Superior temporal gyrus (tissue), 1 donor: ENCODE results near the gene KDSR.

Experiments
- DNase-seq: peaks from one replicate; pipeline ENCODE4 v3.0.0-alpha.2; 2016; ENCODE audit errors: extremely low spot score

KDSR gene

DNA sequence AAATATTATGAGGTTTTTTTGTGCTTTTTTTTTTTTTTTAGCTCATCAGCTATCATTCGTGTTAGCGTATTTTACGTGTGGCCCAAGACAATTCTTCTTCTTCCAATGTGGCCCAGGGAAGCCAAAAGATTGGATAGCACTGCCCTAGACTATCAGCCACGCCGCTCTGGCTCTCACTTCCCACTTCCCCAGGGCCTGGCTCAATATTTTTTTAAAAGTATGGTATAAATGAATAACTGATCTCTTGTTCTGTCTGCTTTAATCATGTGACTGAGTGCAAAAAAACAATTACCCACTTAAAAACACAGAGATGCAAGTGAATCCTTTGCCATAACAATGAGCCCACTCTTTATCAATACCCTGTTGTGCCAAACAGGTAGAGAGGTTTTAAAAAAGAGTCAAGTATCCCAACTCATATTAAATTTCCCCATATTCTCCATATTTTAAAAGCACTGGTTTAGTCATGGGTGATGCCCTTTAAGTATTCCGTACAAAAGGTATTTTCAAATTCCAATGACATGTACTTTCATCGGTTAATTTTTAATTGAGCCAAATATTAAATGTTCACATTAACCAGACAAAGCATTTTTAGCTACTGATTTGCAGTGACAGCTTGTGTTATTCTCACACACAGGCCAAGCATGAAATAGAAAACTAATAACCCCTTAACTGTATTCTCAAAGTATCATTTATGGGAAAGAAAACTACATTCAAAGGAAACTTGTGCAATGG is 60.0 kb downstream of the KDSR start:
- DNase-seq, result no peak

DNA sequence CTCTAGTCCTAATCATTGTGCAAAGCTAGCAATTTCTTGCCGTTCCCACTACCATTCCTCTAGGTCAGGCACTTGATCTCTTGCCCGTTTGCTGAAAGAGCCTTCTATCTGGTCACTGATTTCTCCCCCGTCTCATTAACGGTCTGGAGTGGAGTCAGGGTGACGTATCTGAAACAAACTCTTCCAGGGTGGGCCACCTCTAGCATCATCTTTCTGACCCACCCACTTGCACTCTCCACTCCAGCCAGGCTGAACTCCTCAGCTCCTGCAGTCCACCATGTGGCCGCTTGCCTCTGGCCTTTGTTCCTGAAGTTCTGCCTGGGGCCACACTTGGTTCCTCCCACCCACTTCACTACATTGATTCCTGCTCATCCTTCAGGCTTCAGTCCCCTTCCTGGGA is 60.8 kb downstream of the KDSR start:
- no peak for DNase-seq

DNA sequence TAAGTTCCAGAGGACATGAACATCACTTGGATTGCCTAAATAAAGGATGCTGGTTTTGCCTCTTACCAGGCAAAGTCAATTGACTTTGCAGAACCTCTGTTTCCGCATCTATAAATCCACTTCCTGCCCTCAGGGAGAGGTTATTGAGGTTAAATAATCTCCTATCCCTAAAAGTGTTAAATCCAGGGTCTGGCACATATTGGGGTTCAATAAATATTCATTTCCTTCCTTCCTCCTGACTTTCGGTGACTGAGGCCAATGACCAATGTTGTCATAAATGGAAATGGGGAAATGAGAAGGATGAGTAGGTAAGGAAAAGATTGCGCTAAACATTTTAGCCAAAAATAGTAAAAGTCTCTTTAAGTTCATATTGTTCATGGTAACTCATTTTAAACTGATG is 63.5 kb downstream of the KDSR start:
- no peak for DNase-seq

DNA sequence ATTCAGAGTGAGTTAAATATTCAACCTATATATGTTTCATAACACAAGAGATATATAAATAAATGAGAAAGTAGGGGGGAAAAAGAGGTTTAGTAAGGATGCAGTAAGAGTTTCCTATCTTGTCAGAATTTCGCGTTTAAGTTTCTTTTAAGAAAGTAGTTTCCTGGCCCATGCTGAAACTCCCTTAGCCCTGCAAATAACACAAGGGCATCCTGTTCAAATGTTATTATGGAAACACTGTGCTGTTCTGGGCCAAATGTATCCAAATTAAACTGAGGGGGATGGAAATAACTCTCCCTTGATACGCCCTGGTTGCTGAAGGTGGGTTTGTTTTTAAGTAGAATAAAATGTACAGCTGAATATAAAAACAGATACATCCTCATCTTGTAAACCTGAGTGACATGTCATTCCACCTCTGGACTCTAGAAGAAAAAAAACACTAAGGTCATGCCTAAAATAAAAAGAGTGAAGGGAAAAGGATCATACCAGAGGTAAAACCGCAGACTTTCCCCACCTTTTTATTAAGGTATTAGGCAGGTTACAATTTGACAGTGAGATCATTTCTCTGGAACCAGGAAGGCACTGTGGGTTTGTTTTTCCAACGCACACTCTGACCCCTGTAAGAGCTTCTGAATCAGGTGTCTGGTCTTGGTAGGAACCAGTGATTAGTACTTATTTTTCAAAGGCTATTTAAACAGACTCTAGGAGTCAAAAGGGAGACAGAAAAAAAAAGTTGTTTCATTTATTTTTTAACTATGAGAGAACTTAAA is 64.2 kb downstream of the KDSR start:
- DNase-seq, result no peak

DNA sequence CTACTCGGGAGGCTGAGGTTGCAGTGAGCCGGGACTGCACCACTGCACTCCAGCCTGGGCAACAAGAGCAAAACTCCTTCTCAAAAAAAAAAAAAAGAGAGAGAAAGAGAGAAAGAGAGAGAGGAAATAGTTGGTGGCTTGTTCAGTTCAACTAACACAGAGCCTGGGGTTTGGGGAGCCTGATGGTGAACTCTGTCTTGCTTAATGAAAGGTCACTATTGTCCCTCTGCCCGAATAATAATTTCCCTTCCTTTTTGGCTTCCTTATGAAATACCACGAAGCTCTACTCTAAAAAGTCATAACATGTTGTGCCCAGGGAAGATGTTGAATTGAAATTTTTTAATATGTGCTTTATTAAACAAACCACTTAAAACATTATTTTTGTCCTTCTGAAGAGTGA is 64.8 kb downstream of the KDSR start:
- no peak for DNase-seq

DNA sequence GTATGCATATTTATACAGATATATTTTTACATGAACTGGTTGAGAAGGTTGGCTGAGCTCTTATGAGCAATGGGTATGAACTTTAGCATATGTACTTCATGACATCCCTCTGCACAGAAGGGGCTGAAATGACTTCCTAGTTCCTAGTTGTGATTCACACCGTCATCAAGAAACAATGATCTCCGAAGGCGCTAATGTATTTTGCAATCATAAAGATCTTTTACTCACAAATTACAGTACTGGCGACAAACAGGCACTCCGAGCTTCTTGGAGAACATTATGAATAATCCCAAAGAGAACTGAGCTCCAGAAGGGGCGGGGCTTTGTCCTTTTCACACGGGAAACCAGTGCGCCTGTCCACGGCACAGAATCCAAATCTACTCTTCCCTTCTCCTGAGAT is 65.6 kb downstream of the KDSR start:
- DNase-seq, result no peak

DNA sequence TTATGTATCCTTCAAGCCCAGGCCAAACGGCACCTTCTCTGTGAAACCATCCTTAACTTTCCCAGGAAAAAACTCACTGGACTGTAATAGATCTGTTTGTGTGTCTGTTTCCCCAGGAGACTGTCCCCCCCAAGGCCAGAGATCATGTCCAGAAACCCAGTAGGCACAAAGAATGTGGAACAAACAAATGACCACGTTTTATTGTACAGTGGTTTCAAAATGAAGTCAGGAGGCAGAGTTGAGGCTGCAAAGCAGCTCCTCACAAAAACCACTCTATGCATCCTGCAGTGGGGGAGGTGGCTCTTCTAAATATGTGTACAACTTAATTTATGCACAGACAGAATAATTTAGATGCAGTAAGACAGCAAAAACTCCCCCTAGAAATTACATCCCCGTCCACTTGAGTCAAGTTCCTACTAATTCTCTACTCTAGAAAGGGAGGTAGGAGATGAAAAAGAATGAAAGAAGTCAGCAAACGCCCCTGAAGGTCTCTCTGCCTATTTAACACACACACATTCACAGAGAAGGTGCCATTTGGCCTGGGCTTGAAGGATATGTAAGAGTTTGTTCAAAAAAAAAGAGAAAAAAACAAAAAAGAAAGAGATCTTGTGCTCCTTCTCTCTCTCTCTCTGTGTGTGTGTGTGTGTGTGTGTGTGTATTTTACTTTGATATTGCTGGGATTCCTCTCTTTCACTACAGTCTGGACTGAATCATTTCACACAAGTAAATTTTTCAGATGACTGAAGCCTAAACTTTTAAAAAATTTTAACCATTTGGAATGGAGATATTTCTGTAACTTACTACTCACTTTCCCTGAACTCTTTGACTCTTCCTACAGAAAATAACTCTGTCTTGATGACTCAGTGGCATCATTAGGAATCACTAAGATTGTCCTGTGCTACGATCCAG is 66.9 kb downstream of the KDSR start:
- DNase-seq, result no peak

DNA sequence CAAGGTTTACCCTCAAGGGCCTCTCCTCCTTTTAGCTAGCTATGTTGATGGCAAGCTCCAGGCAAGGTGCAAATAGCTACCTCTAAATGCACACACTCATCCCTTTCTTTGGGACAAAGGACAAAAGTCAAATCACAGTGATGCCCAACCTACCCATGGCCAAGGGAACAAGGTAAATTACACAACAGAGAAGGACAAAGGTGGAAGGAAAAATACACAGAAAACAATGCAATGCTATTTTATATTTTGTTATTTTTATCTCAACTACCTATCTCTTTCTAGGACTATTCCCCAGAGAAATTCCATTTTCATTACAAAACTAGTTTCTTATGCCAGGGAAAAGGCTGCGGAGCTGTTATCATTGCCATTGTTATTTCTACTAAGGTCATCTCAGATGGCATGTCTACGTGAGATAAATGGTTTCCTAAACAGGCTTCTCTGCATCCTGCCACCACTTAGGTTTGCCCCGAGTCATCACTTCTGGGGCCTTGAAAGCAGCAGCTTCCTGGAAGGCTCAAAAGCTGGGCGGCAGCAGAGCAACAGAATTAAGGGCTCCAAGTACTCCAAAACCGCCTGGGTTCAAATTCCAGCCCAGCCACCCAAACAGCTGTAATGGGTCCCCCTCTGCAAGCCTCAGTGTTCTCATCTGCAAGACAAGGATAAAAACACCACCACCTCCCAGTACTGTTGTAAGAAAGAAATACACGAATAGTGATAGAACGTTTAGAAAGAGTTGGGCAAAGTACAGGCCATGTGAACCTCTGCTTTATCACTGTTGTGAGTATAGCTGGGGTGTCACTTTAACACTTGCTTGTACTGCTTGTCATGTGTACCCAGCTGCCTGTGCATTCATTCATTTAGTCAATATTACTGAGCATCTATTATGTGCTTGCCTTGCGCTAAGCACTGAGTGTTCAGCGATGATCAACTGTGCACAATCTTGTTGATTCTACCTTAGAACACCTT is 68.3 kb downstream of the KDSR start:
- no peak for DNase-seq

DNA sequence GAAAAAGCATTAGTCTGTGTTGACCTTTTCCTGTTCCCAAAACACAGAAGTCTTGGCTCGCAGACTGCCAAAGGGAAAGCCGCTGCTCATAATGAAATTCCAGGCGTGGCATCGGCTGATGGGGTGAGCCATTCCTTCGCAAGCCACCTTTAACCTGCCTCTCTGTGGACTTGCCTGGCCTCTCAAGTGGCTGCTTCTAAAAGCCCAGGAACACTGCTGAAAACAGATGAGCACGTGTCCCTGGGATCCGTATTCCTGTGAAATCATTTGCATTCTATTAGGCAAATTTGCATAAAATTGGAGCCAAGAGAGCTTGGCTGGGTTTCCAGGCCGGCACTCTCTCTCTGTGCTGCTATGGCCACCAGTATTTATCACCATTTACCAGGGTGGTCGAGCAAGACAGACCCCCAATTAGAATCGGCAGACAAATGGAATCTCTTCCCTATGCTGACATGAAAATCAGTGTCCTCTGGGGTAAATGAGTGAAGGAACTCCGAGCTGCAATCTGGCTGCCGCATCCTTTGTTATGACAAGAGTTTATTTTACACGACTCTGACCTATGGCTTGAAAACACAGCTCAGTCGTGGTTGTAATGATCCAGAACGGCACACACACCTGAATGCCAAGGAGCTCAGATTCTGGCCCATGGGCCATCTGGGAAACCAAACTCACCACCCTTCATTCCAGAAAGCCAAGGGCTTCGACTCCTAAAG is 69.2 kb downstream of the KDSR start:
- peak; percentile 71 for DNase-seq

- peak; percentile 74 for DNase-seq
These were observed 73.1 kb downstream of the KDSR start for GRCh38 chr18:63293935-63294334.

GRCh38 chr18:63292831-63293683 is 73.9 kb downstream of the KDSR start:
- peak; percentile 24 for DNase-seq

GRCh38 chr18:63291278-63291677 is 75.7 kb downstream of the KDSR start:
- DNase-seq, result no peak

- peak; percentile 33 for DNase-seq
These were observed 76.2 kb downstream of the KDSR start for GRCh38 chr18:63290821-63291200.

- peak; percentile 44 for DNase-seq
These were observed 76.7 kb downstream of the KDSR start for GRCh38 chr18:63290166-63290820.

- DNase-seq, result no peak
These were observed 78.7 kb downstream of the KDSR start for GRCh38 chr18:63288311-63288710.

- no peak for DNase-seq
These were observed 79.2 kb downstream of the KDSR start for GRCh38 chr18:63287691-63288220.

- DNase-seq, result no peak
These were observed 80.1 kb downstream of the KDSR start for GRCh38 chr18:63286926-63287325.

- DNase-seq, result no peak
These were observed 81.9 kb downstream of the KDSR start for GRCh38 chr18:63284827-63285733.
